ENCODE measurements around the gene STXBP6. TPM values are rescaled to one million over a fixed set of nuclear protein-coding genes. Genes with fewer than 3 reads are reported as not detected.

The STXBP6 gene
- total and polyA plus RNA-seq, 2 of the 13 experiments (the other 11 are each of a cell fraction or from before 2014, with no cell fraction given): 35.3 to 42.8 TPM

DNA sequence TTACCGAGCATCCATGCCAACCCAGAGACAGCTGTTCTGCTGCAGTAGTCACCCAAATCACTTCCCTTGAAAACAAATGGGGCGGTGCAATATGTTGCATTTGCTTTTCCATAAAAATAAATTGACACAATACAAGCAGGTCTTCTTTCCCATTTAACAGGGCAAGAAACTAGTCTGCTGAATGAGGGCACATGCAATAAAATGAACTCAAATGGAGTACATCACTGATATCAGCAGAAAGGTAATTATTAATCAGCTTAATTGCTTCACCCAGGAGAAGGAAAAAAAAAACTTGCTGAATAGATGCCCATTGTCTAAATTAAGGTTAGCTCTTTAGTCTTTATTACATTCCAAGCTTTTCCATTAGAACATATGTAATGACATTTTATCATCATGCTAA, 240.8 kb downstream of the STXBP6 start:
- Histone ChIP-seq H3K9me3 (ENCODE audit: low read length) (no peaks in the 10 kb centered on the region), H3K4me1 (ENCODE audit: insufficient read depth, low read length) (peaks cover 63% of the 10 kb centered on the region), H2AFZ (ENCODE audit: low read length) (no peak overlapping the region), H3K4me3 (replicated peaks in 1 of 3; ENCODE audit: insufficient read depth in 1 of 3, low read depth in 2 of 3, low read length in 3 of 3) (no peak overlapping the region), H3K79me2 (ENCODE audit: insufficient read depth, low read length) (no peaks in the 10 kb centered on the region), H4K20me1 (ENCODE audit: insufficient read depth, low read length) (no peaks in the 10 kb centered on the region), H3K9ac (ENCODE audit: insufficient read depth, low read depth, low read length) (no peak overlapping the region), H3K27ac (ENCODE audit: extremely low read length, insufficient read depth, low read length) (no peak overlapping the region), H3K27me3 (ENCODE audit: control insufficient read depth in 1 of 2, insufficient read depth in 2 of 2, low read length in 2 of 2) (no peaks in the 10 kb centered on the region), H3K36me3 (replicated peaks in 1 of 2; ENCODE audit: control insufficient read depth in 1 of 2, insufficient read depth in 2 of 2, low read length in 2 of 2) (no peaks in the 10 kb centered on the region), H3K4me2 (ENCODE audit: low read depth, low read length) (no peak overlapping the region)
- ATAC-seq (no peak), DNase-seq (ENCODE audit: low spot score) (no peak), FAIRE-seq (no peak)
- intact Hi-C loops (cut with micrococcal nuclease; ENCODE audit: unreplicated experiment) (loop anchor here (5.0 kb wide), 1 partner anchor 33 kb away; no protein-coding TSS in a partner anchor), in situ Hi-C loops (cut with HindIII; ENCODE audit: extremely low pct_ligation_motif_present, low pct_unique_long_range_greater_than_20kb) (loop anchor here (5.0 kb wide), 2 partner anchors 233 to 323 kb away; no protein-coding TSS in a partner anchor)
- WGBS (ENCODE audit: low lambda C conversion rate): 92% methylated on average over 2 of the region's 2 CpGs
- ChIA-PET POLR2A (interaction anchor here (1.7 to 3.1 kb wide), 2 partner anchors 9 to 31 kb away, joined by 8 to 26 read pairs; no protein-coding TSS in a partner anchor), CTCF (ENCODE audit: low intra/inter-chr PET ratio, low total read pairs) (interaction anchor here (6.3 kb wide), 1 partner anchor 323 kb away, joined by 94 read pairs; no protein-coding TSS in a partner anchor)
- BruUV-seq (replicated peaks): no TSS peak
- TF ChIP-seq KLF15 (CRISPR knock-in tag; IDR thresholded peaks at IDR 0.05; ENCODE audit: borderline replicate concordance): no peak
- TF ChIP-seq ZNF234 (CRISPR knock-in tag; conservative IDR thresholded peaks at IDR 0.05): no peak
- no peak for TF ChIP-seq SRF (IDR thresholded peaks at IDR 0.05; ENCODE audit: low read depth, low read length)
- no peak for TF ChIP-seq ZNF737 (CRISPR knock-in tag; IDR thresholded peaks at IDR 0.05; ENCODE audit: borderline replicate concordance)
- no peak for TF ChIP-seq ZFP41 (CRISPR knock-in tag; IDR thresholded peaks at IDR 0.05; ENCODE audit: borderline replicate concordance)
- TF ChIP-seq ZNF766 (CRISPR knock-in tag; IDR thresholded peaks at IDR 0.05; ENCODE audit: borderline replicate concordance): no peak
- TF ChIP-seq ZNF749 (CRISPR knock-in tag; IDR thresholded peaks at IDR 0.05; ENCODE audit: borderline replicate concordance): no peak
- TF ChIP-seq, protein P1, sequence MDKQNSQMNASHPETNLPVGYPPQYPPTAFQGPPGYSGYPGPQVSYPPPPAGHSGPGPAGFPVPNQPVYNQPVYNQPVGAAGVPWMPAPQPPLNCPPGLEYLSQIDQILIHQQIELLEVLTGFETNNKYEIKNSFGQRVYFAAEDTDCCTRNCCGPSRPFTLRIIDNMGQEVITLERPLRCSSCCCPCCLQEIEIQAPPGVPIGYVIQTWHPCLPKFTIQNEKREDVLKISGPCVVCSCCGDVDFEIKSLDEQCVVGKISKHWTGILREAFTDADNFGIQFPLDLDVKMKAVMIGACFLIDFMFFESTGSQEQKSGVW (CRISPR knock-in tag; IDR thresholded peaks at IDR 0.05; ENCODE audit: borderline replicate concordance): no peak
- TF ChIP-seq FOXA1 (IDR thresholded peaks at IDR 0.05): no peak
- TF ChIP-seq FOXA1 (CRISPR knock-in tag; IDR thresholded peaks at IDR 0.05): no peak
- no peak for TF ChIP-seq MAF1 (CRISPR knock-in tag; IDR thresholded peaks at IDR 0.05; ENCODE audit: borderline replicate concordance)
- no peak for TF ChIP-seq SMARCE1 (IDR thresholded peaks at IDR 0.05; ENCODE audit: borderline replicate concordance)
- TF ChIP-seq ZNF296 (CRISPR knock-in tag; conservative IDR thresholded peaks at IDR 0.05): no peak
- no peak for TF ChIP-seq GABPA (IDR thresholded peaks at IDR 0.05; ENCODE audit: low read depth, low read length)
- TF ChIP-seq GABPA (CRISPR knock-in tag; IDR thresholded peaks at IDR 0.05; ENCODE audit: low read depth): no peak
- TF ChIP-seq E2F5 (CRISPR knock-in tag; conservative IDR thresholded peaks at IDR 0.05): no peak
- TF ChIP-seq, protein P2, sequence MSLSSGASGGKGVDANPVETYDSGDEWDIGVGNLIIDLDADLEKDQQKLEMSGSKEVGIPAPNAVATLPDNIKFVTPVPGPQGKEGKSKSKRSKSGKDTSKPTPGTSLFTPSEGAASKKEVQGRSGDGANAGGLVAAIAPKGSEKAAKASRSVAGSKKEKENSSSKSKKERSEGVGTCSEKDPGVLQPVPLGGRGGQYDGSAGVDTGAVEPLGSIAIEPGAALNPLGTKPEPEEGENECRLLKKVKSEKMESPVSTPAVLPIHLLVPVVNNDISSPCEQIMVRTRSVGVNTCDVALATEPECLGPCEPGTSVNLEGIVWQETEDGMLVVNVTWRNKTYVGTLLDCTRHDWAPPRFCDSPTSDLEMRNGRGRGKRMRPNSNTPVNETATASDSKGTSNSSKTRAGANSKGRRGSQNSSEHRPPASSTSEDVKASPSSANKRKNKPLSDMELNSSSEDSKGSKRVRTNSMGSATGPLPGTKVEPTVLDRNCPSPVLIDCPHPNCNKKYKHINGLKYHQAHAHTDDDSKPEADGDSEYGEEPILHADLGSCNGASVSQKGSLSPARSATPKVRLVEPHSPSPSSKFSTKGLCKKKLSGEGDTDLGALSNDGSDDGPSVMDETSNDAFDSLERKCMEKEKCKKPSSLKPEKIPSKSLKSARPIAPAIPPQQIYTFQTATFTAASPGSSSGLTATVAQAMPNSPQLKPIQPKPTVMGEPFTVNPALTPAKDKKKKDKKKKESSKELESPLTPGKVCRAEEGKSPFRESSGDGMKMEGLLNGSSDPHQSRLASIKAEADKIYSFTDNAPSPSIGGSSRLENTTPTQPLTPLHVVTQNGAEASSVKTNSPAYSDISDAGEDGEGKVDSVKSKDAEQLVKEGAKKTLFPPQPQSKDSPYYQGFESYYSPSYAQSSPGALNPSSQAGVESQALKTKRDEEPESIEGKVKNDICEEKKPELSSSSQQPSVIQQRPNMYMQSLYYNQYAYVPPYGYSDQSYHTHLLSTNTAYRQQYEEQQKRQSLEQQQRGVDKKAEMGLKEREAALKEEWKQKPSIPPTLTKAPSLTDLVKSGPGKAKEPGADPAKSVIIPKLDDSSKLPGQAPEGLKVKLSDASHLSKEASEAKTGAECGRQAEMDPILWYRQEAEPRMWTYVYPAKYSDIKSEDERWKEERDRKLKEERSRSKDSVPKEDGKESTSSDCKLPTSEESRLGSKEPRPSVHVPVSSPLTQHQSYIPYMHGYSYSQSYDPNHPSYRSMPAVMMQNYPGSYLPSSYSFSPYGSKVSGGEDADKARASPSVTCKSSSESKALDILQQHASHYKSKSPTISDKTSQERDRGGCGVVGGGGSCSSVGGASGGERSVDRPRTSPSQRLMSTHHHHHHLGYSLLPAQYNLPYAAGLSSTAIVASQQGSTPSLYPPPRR (CRISPR knock-in tag; IDR thresholded peaks at IDR 0.05; ENCODE audit: borderline replicate concordance): no peak
- TF ChIP-seq ATF7-NPFF (CRISPR knock-in tag; IDR thresholded peaks at IDR 0.05; ENCODE audit: low read depth): no peak

Data from HepG2 (cell line).